GM21737 (cell line): ENCODE measurements around the gene EML5.
"Not testable (repeated sequence)": the region's sequence is repeated elsewhere in the genome, so short reads cannot be mapped to it uniquely, and the experiment has no call there.

ENCODE experiments used
- ATAC-seq: cut with Tn5 transposase; IDR thresholded peaks from one replicate; pipeline ENCODE4 v1.9.1; 2021; ENCODE audit warnings: mild to moderate bottlenecking, moderate library complexity; ENCODE audit not compliant: unreplicated experiment

The EML5 gene

GRCh38 chr14:88792473-88793258 lies at the start of gene EML5:
Gene EML5, minus strand, starts transcription at chr14:88792953. Its CDS starts 450 bp downstream, at chr14:88792503.
- peak; percentile 89 for ATAC-seq

GRCh38 chr14:88842414-88842813 lies 49.7 kb upstream of the EML5 start:
- no peak for ATAC-seq

GRCh38 chr14:88841741-88842140 lies 49.0 kb upstream of the EML5 start:
- ATAC-seq: no peak

- no peak for ATAC-seq
These were observed 48.2 kb upstream of the EML5 start for GRCh38 chr14:88840926-88841325.

GRCh38 chr14:88838015-88838414 lies 45.3 kb upstream of the EML5 start:
- no peak for ATAC-seq

GRCh38 chr14:88837495-88837894 lies 44.7 kb upstream of the EML5 start:
- no peak for ATAC-seq

GRCh38 chr14:88835661-88836060 lies 42.9 kb upstream of the EML5 start:
- no peak for ATAC-seq

- no peak for ATAC-seq
These were observed 42.2 kb upstream of the EML5 start for GRCh38 chr14:88834883-88835431.

GRCh38 chr14:88831284-88831683 lies 38.5 kb upstream of the EML5 start:
- no peak for ATAC-seq

- no peak for ATAC-seq
These were observed 37.0 kb upstream of the EML5 start for GRCh38 chr14:88829685-88830302.

GRCh38 chr14:88829188-88829587 lies 36.4 kb upstream of the EML5 start:
- no peak for ATAC-seq

- no peak for ATAC-seq
These were observed 32.8 kb upstream of the EML5 start for GRCh38 chr14:88825503-88825902.

GRCh38 chr14:88825078-88825458 lies 32.3 kb upstream of the EML5 start:
- no peak for ATAC-seq

- ATAC-seq: peak; percentile 99
These were observed 31.7 kb upstream of the EML5 start, which contains the start of gene TTC8 for GRCh38 chr14:88824314-88825077. Gene TTC8, plus strand, starts transcription at chr14:88824651. Its CDS starts 57 bp downstream, at chr14:88824708.

- ATAC-seq: no peak
These were observed 31.2 kb upstream of the EML5 start for GRCh38 chr14:88823968-88824313.

- ATAC-seq: no peak
These were observed 29.1 kb upstream of the EML5 start for GRCh38 chr14:88821888-88822287.

- no peak for ATAC-seq
These were observed 28.6 kb upstream of the EML5 start for GRCh38 chr14:88821378-88821777.

- not testable (repeated sequence) for ATAC-seq
These were observed 26.9 kb upstream of the EML5 start for GRCh38 chr14:88819674-88820073.

- no peak for ATAC-seq
These were observed 25.3 kb upstream of the EML5 start for GRCh38 chr14:88818018-88818417.

- ATAC-seq: no peak
These were observed 23.2 kb upstream of the EML5 start for GRCh38 chr14:88815980-88816379.

GRCh38 chr14:88808359-88808758 lies 15.6 kb upstream of the EML5 start:
- ATAC-seq: no peak
